IMR-90 (cell line): Measurements from ENCODE around the gene WDR3. TPM values are rescaled to one million over a fixed set of nuclear protein-coding genes. Genes with fewer than 3 reads are reported as not detected.

Experiments
- ATAC-seq: fragments of 200-7000 bp; cut with Tn5 transposase; 2 replicates; pipeline ENCODE4 v1.9.1; 2020; ENCODE audit warnings: low read depth, mild to moderate bottlenecking, moderate library complexity
- BruUV-seq: library from RNA; stranded (reverse); fragments of 400-500 nt; replicated peaks from 2 replicates; lab custom pipeline; 2021; lab: Mats Ljungman, UMichigan
- CTCF ChIA-PET: fragments of 300-600 bp; formaldehyde crosslinking; extraction: SDS; loops from one replicate; lab custom pipeline; 2021; ENCODE audit warnings: antibody characterized with exemption; lab: Yijun Ruan, JAX
- POLR2A ChIA-PET: fragments of 300-600 bp; sonication (Branson Sonifier 250); formaldehyde crosslinking; loops from one replicate; lab custom pipeline; 2022; ENCODE audit warnings: antibody characterized with exemption; ENCODE audit not compliant: unreplicated experiment; lab: Charles Lee
- DNase-seq: peaks from one replicate; pipeline ENCODE4 v3.0.0; 2013
- H2AFZ ChIP-seq: replicated peaks from 2 replicates; pipeline ENCODE3; 2013; ENCODE audit warnings: low read length, mild to moderate bottlenecking; ENCODE audit not compliant: poor library complexity
- H2AK5ac ChIP-seq: 2 replicates; pipeline ENCODE4 v1.6.1; 2013; ENCODE audit warnings: low read depth, low read length, inconsistent platforms
- H2AK9ac ChIP-seq: replicated peaks from 2 replicates; pipeline ENCODE3; 2013; ENCODE audit warnings: mild to moderate bottlenecking, low read depth, low read length, moderate library complexity; ENCODE audit not compliant: poor library complexity
- H2BK120ac ChIP-seq: 2 replicates; pipeline ENCODE4 v1.6.1; 2013; ENCODE audit warnings: low read depth, low read length, inconsistent platforms
- H2BK15ac ChIP-seq: 3 replicates; pipeline ENCODE4 v1.6.1; 2013; ENCODE audit warnings: low read depth, low read length, inconsistent platforms
- H2BK20ac ChIP-seq: 2 replicates; pipeline ENCODE4 v1.6.1; 2013; ENCODE audit warnings: low read depth, mild to moderate bottlenecking, inconsistent platforms, low read length, moderate library complexity
- H2BK5ac ChIP-seq: 2 replicates; pipeline ENCODE4 v1.6.1; 2013; ENCODE audit warnings: mild to moderate bottlenecking, low read depth, low read length, inconsistent platforms; ENCODE audit not compliant: poor library complexity, severe bottlenecking
- H3K14ac ChIP-seq: replicated peaks from 2 replicates; pipeline ENCODE4 v1.6.1; 2013; ENCODE audit warnings: low read depth, low read length, inconsistent platforms
- H3K18ac ChIP-seq: 2 replicates; pipeline ENCODE4 v1.6.1; 2013; ENCODE audit warnings: low read depth, low read length, control low read depth
- H3K23ac ChIP-seq: 2 replicates; pipeline ENCODE4 v1.6.1; 2013; ENCODE audit warnings: low read depth, low read length, inconsistent platforms
- H3K27ac ChIP-seq: 2 replicates; pipeline ENCODE4 v1.5.1; 2013; ENCODE audit warnings: mild to moderate bottlenecking, control low read depth, low read length; ENCODE audit not compliant: insufficient read depth
- H3K27me3 ChIP-seq: 2 replicates; pipeline ENCODE4 v1.6.1; 2013; ENCODE audit warnings: low read length; ENCODE audit not compliant: control insufficient read depth, insufficient read depth
- H3K36me3 ChIP-seq: 2 replicates; pipeline ENCODE4 v1.6.1; 2013; ENCODE audit warnings: low read length, mixed read lengths; ENCODE audit not compliant: control insufficient read depth, insufficient read depth
- H3K4ac ChIP-seq: 2 replicates; pipeline ENCODE4 v1.6.1; 2013; ENCODE audit warnings: low read depth, low read length, inconsistent platforms
- H3K4me1 ChIP-seq: 2 replicates; pipeline ENCODE4 v1.6.1; 2013; ENCODE audit warnings: low read length, mixed read lengths; ENCODE audit not compliant: control insufficient read depth, insufficient read depth
- H3K4me2 ChIP-seq: 2 replicates; pipeline ENCODE4 v1.6.1; 2013; ENCODE audit warnings: low read depth, mild to moderate bottlenecking, control low read depth, low read length, moderate library complexity
- H3K4me3 ChIP-seq: 2 replicates; pipeline ENCODE4 v1.5.1; 2013; ENCODE audit warnings: low read depth, mild to moderate bottlenecking, control low read depth, low read length, moderate library complexity; ENCODE audit not compliant: insufficient read depth
- H3K56ac ChIP-seq: 2 replicates; pipeline ENCODE4 v1.6.1; 2013; ENCODE audit warnings: low read length, inconsistent platforms; ENCODE audit not compliant: insufficient read depth; ENCODE audit errors: extremely low read depth
- H3K79me1 ChIP-seq, 2 experiments: 2 replicates each; pipeline ENCODE4 v1.6.1; 2013; ENCODE audit warnings: low read length in 2 of 2, inconsistent platforms in 1 of 2, low read depth in 1 of 2
- H3K9ac ChIP-seq: 2 replicates; pipeline ENCODE4 v1.6.1; 2013; ENCODE audit warnings: low read depth, low read length, control low read depth
- H3K9me1 ChIP-seq: 2 replicates; pipeline ENCODE4 v1.6.1; 2013; ENCODE audit warnings: low read length, inconsistent platforms; ENCODE audit not compliant: insufficient read depth
- H3K9me3 ChIP-seq: 2 replicates; pipeline ENCODE4 v1.6.1; 2013; ENCODE audit warnings: low read length; ENCODE audit not compliant: control insufficient read depth, insufficient read depth
- H4K20me1 ChIP-seq: 2 replicates; pipeline ENCODE4 v1.6.1; 2013; ENCODE audit warnings: low read length, inconsistent platforms; ENCODE audit not compliant: insufficient read depth
- H4K5ac ChIP-seq: 2 replicates; pipeline ENCODE4 v1.6.1; 2013; ENCODE audit warnings: mild to moderate bottlenecking, low read depth, low read length, control low read depth
- H4K8ac ChIP-seq, 2 experiments: 2 replicates each; pipeline ENCODE4 v1.6.1; 2013; ENCODE audit warnings: low read depth in 2 of 2, low read length in 2 of 2, control low read depth in 1 of 2, inconsistent platforms in 1 of 2
- H4K91ac ChIP-seq: 2 replicates; pipeline ENCODE4 v1.6.1; 2013; ENCODE audit warnings: low read depth, low read length, inconsistent platforms; ENCODE audit not compliant: insufficient read depth
- ELK1 ChIP-seq: fragments of 150-350 bp; IDR thresholded peaks from 2 replicates; pipeline ENCODE4 v1.6.1; 2016; ENCODE audit warnings: low read depth, mild to moderate bottlenecking, low read length, moderate library complexity, borderline replicate concordance
- SMC3 ChIP-seq: fragments of 150-350 bp; IDR thresholded peaks from 2 replicates; pipeline ENCODE4 v1.6.1; 2016; ENCODE audit warnings: low read depth, mild to moderate bottlenecking, antibody characterized with exemption, low read length, moderate library complexity
- WGBS, 2 experiments: methylation state at CpG; one replicate each; pipeline versions ENCODE4 v1.1.5 to v1.1.7; 2013; ENCODE audit warnings: missing lambda C conversion rate in 2 of 2; ENCODE audit not compliant: insufficient read length in 1 of 2; ENCODE audit errors: extremely low coverage in 2 of 2; 5-methylcytosine and 5-hydroxymethylcytosine counted together
- dilution Hi-C: fragments of 300-500 bp; cut with HindIII; formaldehyde crosslinking; loops from one replicate; pipeline ENCODE4 v1.14.3; 2018; ENCODE audit warnings: low sequenced_read_pairs; ENCODE audit not compliant: unreplicated experiment
- in situ Hi-C: fragments of 300-500 bp; cut with MboI; formaldehyde crosslinking; loops from 3 replicates; pipeline ENCODE4 v1.14.3; 2019; ENCODE audit warnings: low sequenced_read_pairs, inconsistent platforms, mixed read lengths
- intact Hi-C: fragments of 100-400 bp; cut with micrococcal nuclease; formaldehyde crosslinking; loops from 2 replicates; pipeline ENCODE4 v1.10.0; 2022
- polyA plus RNA-seq, 3 experiments: library from polyadenylated mRNA; depleted of rRNA; stranded (reverse); fragments of >200 nt; gene quantifications; 2 replicates each; pipeline ENCODE4 v1.2.3, GENCODE V29; 2012; ENCODE audit warnings: low replicate concordance in 1 of 3
- total RNA-seq: library from RNA; depleted of rRNA; stranded (reverse); fragments of >200 nt; gene quantifications from 2 replicates; pipeline ENCODE4 v1.2.3, GENCODE V29; 2012

WDR3 gene
- total and polyA plus RNA-seq, 2 of the 4 experiments (the other 2 are of a cell fraction): 16.7 to 88.5 TPM

- Histone ChIP-seq H3K9me1 (peaks cover 3% of the 10 kb centered on the region; the same call in 1 of the 2 replicates), H4K8ac (no peak overlapping the region), H3K4me1 (no peaks in the 10 kb centered on the region), H3K27me3 (peaks cover 4% of the 10 kb centered on the region), H4K91ac (no peak overlapping the region), H3K14ac (no peak overlapping the region), H3K4me3 (no peak overlapping the region), H2BK20ac (no peak overlapping the region), H3K36me3 (no peaks in the 10 kb centered on the region), H4K20me1 (no peaks in the 10 kb centered on the region), H3K27ac (no peak overlapping the region), H4K5ac (no peak overlapping the region), H2AK5ac (no peak overlapping the region), H3K18ac (no peak overlapping the region), H2BK120ac (no peak overlapping the region), H3K4ac (no peak overlapping the region), H3K4me2 (no peak overlapping the region), H3K9me3 (no peaks in the 10 kb centered on the region), H3K23ac (no peak overlapping the region), H3K9ac (no peak overlapping the region), H2BK15ac (no peak overlapping the region), H2AFZ (no peak overlapping the region), H3K56ac (no peak overlapping the region), H2AK9ac (no peak overlapping the region), H2BK5ac (no peak overlapping the region), H3K79me1 (no peaks in the 10 kb centered on the region)
- TF ChIP-seq ELK1 (no peak), SMC3 (no peak)
- dilution Hi-C loops: no loop called here
- intact Hi-C loops: no loop called here
- ATAC-seq (no peak), DNase-seq (no peak)
- no TSS peak for BruUV-seq
- in situ Hi-C loops: no loop called here
- POLR2A ChIA-PET: no interaction called here
- 92% methylated on average over 5 of the region's 9 CpGs; no CpG with 5 or more reads in 1 of the 2 experiments for WGBS, 2 experiments
- CTCF ChIA-PET: no interaction called here
These were observed 40.7 kb downstream of the WDR3 start for GRCh38 chr1:117970252-117970651.
